ENCODE results near the gene SPG21.

- TF ChIP-seq, protein P1, sequence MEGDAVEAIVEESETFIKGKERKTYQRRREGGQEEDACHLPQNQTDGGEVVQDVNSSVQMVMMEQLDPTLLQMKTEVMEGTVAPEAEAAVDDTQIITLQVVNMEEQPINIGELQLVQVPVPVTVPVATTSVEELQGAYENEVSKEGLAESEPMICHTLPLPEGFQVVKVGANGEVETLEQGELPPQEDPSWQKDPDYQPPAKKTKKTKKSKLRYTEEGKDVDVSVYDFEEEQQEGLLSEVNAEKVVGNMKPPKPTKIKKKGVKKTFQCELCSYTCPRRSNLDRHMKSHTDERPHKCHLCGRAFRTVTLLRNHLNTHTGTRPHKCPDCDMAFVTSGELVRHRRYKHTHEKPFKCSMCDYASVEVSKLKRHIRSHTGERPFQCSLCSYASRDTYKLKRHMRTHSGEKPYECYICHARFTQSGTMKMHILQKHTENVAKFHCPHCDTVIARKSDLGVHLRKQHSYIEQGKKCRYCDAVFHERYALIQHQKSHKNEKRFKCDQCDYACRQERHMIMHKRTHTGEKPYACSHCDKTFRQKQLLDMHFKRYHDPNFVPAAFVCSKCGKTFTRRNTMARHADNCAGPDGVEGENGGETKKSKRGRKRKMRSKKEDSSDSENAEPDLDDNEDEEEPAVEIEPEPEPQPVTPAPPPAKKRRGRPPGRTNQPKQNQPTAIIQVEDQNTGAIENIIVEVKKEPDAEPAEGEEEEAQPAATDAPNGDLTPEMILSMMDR (IDR thresholded peaks at IDR 0.05), result no peak
- no peak for TF ChIP-seq POLR2AphosphoS5 (IDR thresholded peaks at IDR 0.05)
- TF ChIP-seq POLR2A (IDR thresholded peaks at IDR 0.05; ENCODE audit: low read depth), result no peak
- TF ChIP-seq EP300 (IDR thresholded peaks at IDR 0.05), result no peak
Measured at GRCh38 chr15:64982472-64982871, 7.2 kb downstream of the SPG21 start.
